ENCODE measurements around the gene HERPUD1.
"Not testable (repeated sequence)": the region's sequence is repeated elsewhere in the genome, so short reads cannot be mapped to it uniquely, and the experiment has no call there.

The HERPUD1 gene

GRCh38 chr16:56911771-56912571 lies 20.0 kb upstream of the HERPUD1 start:
- no peak for DNase-seq

GRCh38 chr16:56912746-56913708 lies 18.9 kb upstream of the HERPUD1 start:
- no peak for DNase-seq

- DNase-seq: no peak
Observed at GRCh38 chr16:56914896-56915295, 17.0 kb upstream of the HERPUD1 start.

- no peak for DNase-seq
Observed at GRCh38 chr16:56915336-56916119, 16.4 kb upstream of the HERPUD1 start.

GRCh38 chr16:56916571-56917403 lies 15.2 kb upstream of the HERPUD1 start:
- no peak for DNase-seq

GRCh38 chr16:56918467-56919012 lies 13.4 kb upstream of the HERPUD1 start:
- DNase-seq: no peak

- no peak for DNase-seq
Observed at GRCh38 chr16:56919099-56919800, 12.7 kb upstream of the HERPUD1 start.

- DNase-seq: no peak
Observed at GRCh38 chr16:56921571-56921970, 10.4 kb upstream of the HERPUD1 start.

- DNase-seq: no peak
Observed at GRCh38 chr16:56923481-56924091, 8.4 kb upstream of the HERPUD1 start.

GRCh38 chr16:56927471-56927870 lies 4.5 kb upstream of the HERPUD1 start:
- DNase-seq: no peak

- DNase-seq: no peak
Observed at GRCh38 chr16:56929639-56930038, 2.3 kb upstream of the HERPUD1 start.

GRCh38 chr16:56930486-56931270 lies 1.3 kb upstream of the HERPUD1 start:
- peak; percentile 43 for DNase-seq

- DNase-seq: peak; percentile 28
Observed at GRCh38 chr16:56931271-56931891, 561 bp upstream of the HERPUD1 start.

- peak; percentile 31 for DNase-seq
Observed at GRCh38 chr16:56932721-56933619, 1.0 kb downstream of the HERPUD1 start.

- no peak for DNase-seq
Observed at GRCh38 chr16:56933828-56934598, 2.1 kb downstream of the HERPUD1 start.

GRCh38 chr16:56934599-56935145 lies 2.7 kb downstream of the HERPUD1 start:
- DNase-seq: not testable (repeated sequence)

GRCh38 chr16:56935201-56935600 lies 3.3 kb downstream of the HERPUD1 start:
- no peak for DNase-seq
